ENCODE measurements around the gene CAPN2. TPM values are rescaled to one million over a fixed set of nuclear protein-coding genes. Genes with fewer than 3 reads are reported as not detected.
"Not testable (repeated sequence)": the region's sequence is repeated elsewhere in the genome, so short reads cannot be mapped to it uniquely, and the experiment has no call there.

The CAPN2 gene
- total and polyA plus RNA-seq, 9 donors, result 70.6 to 267 (median 171) TPM

GRCh38 chr1:223739366-223740037 lies 27.2 kb downstream of the CAPN2 start:
- H3K4me3 ChIP-seq, result no peak overlapping the region
- WGBS, 3 donors, result 55 to 68% (median 58%) methylated on average over 7 of the region's 7 CpGs
- no peaks in the 10 kb centered on the region for H3K36me3 ChIP-seq
- peaks cover 3% of the 10 kb centered on the region for H3K4me1 ChIP-seq (ENCODE audit: insufficient read depth)
- intact Hi-C loops (cut with DNase I), result no loop called here
- H3K27me3 ChIP-seq, result no peaks in the 10 kb centered on the region
- H3K9me3 ChIP-seq, result no peaks in the 10 kb centered on the region
- TF ChIP-seq EP300 (IDR thresholded peaks at IDR 0.05) (no peak), POLR2A (IDR thresholded peaks at IDR 0.05) (no peak)
- TF ChIP-seq, protein P1, sequence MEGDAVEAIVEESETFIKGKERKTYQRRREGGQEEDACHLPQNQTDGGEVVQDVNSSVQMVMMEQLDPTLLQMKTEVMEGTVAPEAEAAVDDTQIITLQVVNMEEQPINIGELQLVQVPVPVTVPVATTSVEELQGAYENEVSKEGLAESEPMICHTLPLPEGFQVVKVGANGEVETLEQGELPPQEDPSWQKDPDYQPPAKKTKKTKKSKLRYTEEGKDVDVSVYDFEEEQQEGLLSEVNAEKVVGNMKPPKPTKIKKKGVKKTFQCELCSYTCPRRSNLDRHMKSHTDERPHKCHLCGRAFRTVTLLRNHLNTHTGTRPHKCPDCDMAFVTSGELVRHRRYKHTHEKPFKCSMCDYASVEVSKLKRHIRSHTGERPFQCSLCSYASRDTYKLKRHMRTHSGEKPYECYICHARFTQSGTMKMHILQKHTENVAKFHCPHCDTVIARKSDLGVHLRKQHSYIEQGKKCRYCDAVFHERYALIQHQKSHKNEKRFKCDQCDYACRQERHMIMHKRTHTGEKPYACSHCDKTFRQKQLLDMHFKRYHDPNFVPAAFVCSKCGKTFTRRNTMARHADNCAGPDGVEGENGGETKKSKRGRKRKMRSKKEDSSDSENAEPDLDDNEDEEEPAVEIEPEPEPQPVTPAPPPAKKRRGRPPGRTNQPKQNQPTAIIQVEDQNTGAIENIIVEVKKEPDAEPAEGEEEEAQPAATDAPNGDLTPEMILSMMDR (IDR thresholded peaks at IDR 0.05), result no peak
- no peak overlapping the region for H3K27ac ChIP-seq
- no peak for DNase-seq

DNA sequence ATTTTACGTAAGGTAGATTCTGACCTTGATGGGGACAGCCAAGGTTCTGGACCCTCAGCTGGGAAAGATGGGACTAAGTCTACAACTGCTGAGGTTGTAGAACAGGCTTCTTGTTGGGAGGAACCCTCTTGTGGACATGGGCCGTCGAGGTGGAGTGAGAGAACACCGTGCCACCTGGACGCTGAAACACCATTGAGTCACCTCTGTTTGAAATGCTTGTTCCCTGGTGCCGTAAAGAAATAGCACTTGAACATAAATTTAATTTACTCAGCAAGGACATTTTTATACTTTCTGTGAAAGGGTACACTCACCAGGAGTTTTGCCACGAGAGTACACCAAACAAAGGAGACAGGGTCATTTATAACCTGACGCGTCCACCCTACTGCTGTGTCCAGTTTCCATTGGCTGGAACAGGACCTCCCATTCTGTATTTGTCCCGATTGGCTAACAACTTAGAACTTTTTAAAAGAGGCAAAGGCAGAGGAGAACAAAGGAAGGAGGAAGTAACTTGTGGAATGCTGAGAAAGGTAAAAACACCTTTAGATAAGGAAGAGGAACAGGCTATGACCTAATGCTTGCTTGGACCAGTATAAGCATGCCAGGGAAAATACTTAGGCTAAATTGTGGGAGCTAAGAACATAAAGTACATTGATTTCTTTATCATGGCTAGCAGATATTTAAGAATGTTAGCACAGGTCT lies 27.8 kb downstream of the CAPN2 start:
- H3K4me1 ChIP-seq (ENCODE audit: insufficient read depth); intact Hi-C loops (cut with DNase I): not testable (repeated sequence)
- WGBS, 3 donors, result 69 to 85% (median 84%) methylated on average over 10 of the region's 10 CpGs

DNA sequence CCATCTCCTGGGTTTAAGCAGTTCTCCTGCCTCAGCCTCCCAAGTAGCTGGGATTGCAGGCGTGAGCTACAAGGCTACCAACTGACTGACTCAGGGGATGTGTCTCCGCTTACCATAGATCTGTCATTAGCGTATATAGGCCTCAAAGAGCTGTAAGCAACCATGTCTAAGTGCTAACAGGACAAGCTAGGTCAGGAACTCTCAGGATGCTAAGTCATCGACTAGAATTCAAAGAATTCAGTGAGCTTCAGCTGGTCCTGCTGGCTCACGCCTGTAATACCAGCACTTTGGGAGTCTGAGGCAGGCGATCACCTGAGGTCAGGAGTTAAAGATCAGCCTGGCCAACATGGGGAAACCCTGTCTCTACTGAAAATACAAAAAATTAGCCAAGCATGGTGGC lies 29.5 kb downstream of the CAPN2 start:
- Histone ChIP-seq H3K27ac (no peak overlapping the region), H3K4me1 (ENCODE audit: insufficient read depth) (peaks cover 3% of the 10 kb centered on the region)
- TF ChIP-seq POLR2A (IDR thresholded peaks at IDR 0.05) (no peak), EP300 (IDR thresholded peaks at IDR 0.05) (no peak)
- TF ChIP-seq, protein P1 (IDR thresholded peaks at IDR 0.05), result no peak

More for the DNA sequence above, 27.8 kb downstream of the CAPN2 start:
- H3K36me3 ChIP-seq, H3K27ac ChIP-seq, H3K27me3 ChIP-seq, H3K9me3 ChIP-seq, H3K4me3 ChIP-seq, DNase-seq: not testable (repeated sequence)

DNA sequence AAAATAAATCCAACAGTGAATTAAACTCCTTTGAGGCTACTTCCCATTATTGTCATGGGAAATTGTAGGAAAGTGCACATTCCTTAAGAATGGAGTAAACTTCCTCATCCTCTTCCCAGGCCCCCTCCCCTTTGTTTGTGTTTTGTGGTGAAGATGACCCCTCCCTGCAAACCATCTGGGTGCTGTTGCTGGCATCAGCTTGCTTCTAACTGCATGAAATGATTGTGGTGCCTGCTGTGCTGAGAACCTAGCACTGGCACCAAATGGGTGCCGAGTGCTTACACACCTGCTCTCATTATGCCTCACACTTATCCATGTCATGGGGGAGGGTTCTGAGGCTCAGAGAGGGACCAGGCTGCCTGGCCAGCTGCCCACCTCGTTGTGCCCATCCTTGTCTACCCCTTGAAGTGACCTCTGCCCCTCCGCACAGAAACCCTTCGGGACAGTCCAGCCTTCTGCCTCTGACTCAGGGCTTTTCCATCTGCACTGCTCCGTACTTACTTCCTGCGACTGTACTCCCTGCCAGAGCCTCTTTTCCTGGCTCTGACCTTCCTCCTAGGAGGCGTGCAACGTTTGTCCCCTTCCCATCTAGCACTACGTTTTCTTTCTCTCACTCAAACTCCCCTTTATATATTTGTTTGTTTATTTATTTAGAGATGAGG lies 30.6 kb downstream of the CAPN2 start:
- 65 to 78% (median 71%) methylated on average over 9 of the region's 9 CpGs for WGBS, 3 donors
- H3K4me1 ChIP-seq (ENCODE audit: insufficient read depth), result peaks cover 3% of the 10 kb centered on the region
- intact Hi-C loops (cut with DNase I), result no loop called here
- no peaks in the 10 kb centered on the region for H3K36me3 ChIP-seq
- H3K27me3 ChIP-seq, result no peaks in the 10 kb centered on the region
- no peak overlapping the region for H3K27ac ChIP-seq
- no peak for TF ChIP-seq EP300 (IDR thresholded peaks at IDR 0.05)
- TF ChIP-seq, protein P1 (IDR thresholded peaks at IDR 0.05), result no peak
- TF ChIP-seq POLR2A (IDR thresholded peaks at IDR 0.05), result no peak
- H3K9me3 ChIP-seq, result no peaks in the 10 kb centered on the region
- H3K4me3 ChIP-seq, result no peak overlapping the region
- no peak for DNase-seq

More for the DNA sequence above, 29.5 kb downstream of the CAPN2 start:
- DNase-seq, result no peak
- no peak overlapping the region for H3K4me3 ChIP-seq
- H3K36me3 ChIP-seq, result no peaks in the 10 kb centered on the region
- no peaks in the 10 kb centered on the region for H3K27me3 ChIP-seq
- intact Hi-C loops (cut with DNase I), result no loop called here
- 91 to 93% (median 92%) methylated on average over 6 of the region's 6 CpGs for WGBS, 3 donors
- H3K9me3 ChIP-seq, result no peaks in the 10 kb centered on the region
